ENCODE results near the gene MRPS5. TPM values are rescaled to one million over a fixed set of nuclear protein-coding genes. Genes with fewer than 3 reads are reported as not detected.

Gene MRPS5
- total and polyA plus RNA-seq, 5 donors from 2014 or later: 31.2 to 46.4 (median 41.5) TPM

GRCh38 chr2:95047629-95048510 lies 73.7 kb downstream of the MRPS5 start:
- H3K27ac ChIP-seq (ENCODE audit: insufficient read depth, low read length, poor library complexity, severe bottlenecking): peak overlapping the region; percentile 10
- no peaks in the 10 kb centered on the region for H3K27me3 Mint-ChIP-seq
- H3K27ac Mint-ChIP-seq: peak overlapping the region; percentile 35 to 63 (median 63)
- no peaks in the 10 kb centered on the region for H3K9me3 ChIP-seq (ENCODE audit: control insufficient read depth in 2 of 2, low read length in 2 of 2)
- no peak overlapping the region for H3K4me3 ChIP-seq (ENCODE audit: low read depth, low read length)
- peaks cover 36% of the 10 kb centered on the region for H3K4me1 ChIP-seq (ENCODE audit: control insufficient read depth, insufficient read depth, low read length, poor library complexity, severe bottlenecking)
- peaks cover 43% of the 10 kb centered on the region for H3K36me3 Mint-ChIP-seq
- peaks cover 10 to 90% (median 21%) of the 10 kb centered on the region in 4 donors for H3K4me1 Mint-ChIP-seq
- DNase-seq: no peak
- H3K36me3 ChIP-seq (ENCODE audit: control insufficient read depth, insufficient read depth, low read length): peaks cover 25% of the 10 kb centered on the region
- no peak overlapping the region for H3K4me3 Mint-ChIP-seq
- H3K9me3 Mint-ChIP-seq: no peaks in the 10 kb centered on the region
- no peak for ATAC-seq (ENCODE audit: low read depth in 2 of 2)
- no peaks in the 10 kb centered on the region for H3K27me3 ChIP-seq (ENCODE audit: control insufficient read depth, insufficient read depth, low read length)

- DNase-seq: no peak
- Histone ChIP-seq H3K9me3 (ENCODE audit: control insufficient read depth in 2 of 2, low read length in 2 of 2) (no peaks in the 10 kb centered on the region), H3K36me3 (ENCODE audit: control insufficient read depth, insufficient read depth, low read length) (peaks cover 12% of the 10 kb centered on the region), H3K4me3 (ENCODE audit: low read depth, low read length) (no peak overlapping the region), H3K27me3 (ENCODE audit: control insufficient read depth, insufficient read depth, low read length) (no peaks in the 10 kb centered on the region), H3K27ac (ENCODE audit: insufficient read depth, low read length, poor library complexity, severe bottlenecking) (no peak overlapping the region), H3K4me1 (ENCODE audit: control insufficient read depth, insufficient read depth, low read length, poor library complexity, severe bottlenecking) (peaks cover 48% of the 10 kb centered on the region)
- H3K4me1 Mint-ChIP-seq: peaks cover 9 to 90% (median 26%) of the 10 kb centered on the region in 4 donors
- peaks cover 35% of the 10 kb centered on the region for H3K36me3 Mint-ChIP-seq
- no peak for ATAC-seq (ENCODE audit: low read depth in 2 of 2)
- no peaks in the 10 kb centered on the region for H3K9me3 Mint-ChIP-seq
- no peak overlapping the region for H3K4me3 Mint-ChIP-seq
- no peaks in the 10 kb centered on the region for H3K27me3 Mint-ChIP-seq
- peak overlapping the region; percentile 35 to 90 (median 63) for H3K27ac Mint-ChIP-seq
Observed at GRCh38 chr2:95046371-95047112, 75.1 kb downstream of the MRPS5 start.

GRCh38 chr2:95044601-95045000 lies 77.0 kb downstream of the MRPS5 start:
- peaks cover 10 to 93% (median 28%) of the 10 kb centered on the region in 4 donors for H3K4me1 Mint-ChIP-seq
- no peak overlapping the region for H3K27ac ChIP-seq (ENCODE audit: insufficient read depth, low read length, poor library complexity, severe bottlenecking)
- H3K27me3 Mint-ChIP-seq: no peaks in the 10 kb centered on the region
- ATAC-seq (ENCODE audit: low read depth in 2 of 2) (no peak), DNase-seq (no peak)
- H3K4me3 Mint-ChIP-seq: no peak overlapping the region
- peak overlapping the region; percentile 22 to 69 (median 27) for H3K27ac Mint-ChIP-seq
- H3K36me3 Mint-ChIP-seq: peaks cover 18% of the 10 kb centered on the region
- H3K4me1 ChIP-seq (ENCODE audit: control insufficient read depth, insufficient read depth, low read length, poor library complexity, severe bottlenecking): peaks cover 49% of the 10 kb centered on the region
- no peaks in the 10 kb centered on the region for H3K9me3 ChIP-seq (ENCODE audit: control insufficient read depth in 2 of 2, low read length in 2 of 2)
- no peaks in the 10 kb centered on the region for H3K9me3 Mint-ChIP-seq
- no peak overlapping the region for H3K4me3 ChIP-seq (ENCODE audit: low read depth, low read length)
- peaks cover 3% of the 10 kb centered on the region for H3K36me3 ChIP-seq (ENCODE audit: control insufficient read depth, insufficient read depth, low read length)
- no peaks in the 10 kb centered on the region for H3K27me3 ChIP-seq (ENCODE audit: control insufficient read depth, insufficient read depth, low read length)

GRCh38 chr2:95043300-95044093 lies 78.1 kb downstream of the MRPS5 start:
- no peak overlapping the region for H3K27ac ChIP-seq (ENCODE audit: insufficient read depth, low read length, poor library complexity, severe bottlenecking)
- no peaks in the 10 kb centered on the region for H3K27me3 ChIP-seq (ENCODE audit: control insufficient read depth, insufficient read depth, low read length)
- H3K27me3 Mint-ChIP-seq: no peaks in the 10 kb centered on the region
- peak overlapping the region; percentile 57 to 72 (median 68) for H3K27ac Mint-ChIP-seq
- H3K36me3 Mint-ChIP-seq: peaks cover 22% of the 10 kb centered on the region
- no peaks in the 10 kb centered on the region for H3K9me3 Mint-ChIP-seq
- H3K9me3 ChIP-seq (ENCODE audit: control insufficient read depth in 2 of 2, low read length in 2 of 2): no peaks in the 10 kb centered on the region
- DNase-seq (no peak), ATAC-seq (ENCODE audit: low read depth in 2 of 2) (peak in 1 of 2 donors; percentile 9)
- peaks cover 3% of the 10 kb centered on the region for H3K36me3 ChIP-seq (ENCODE audit: control insufficient read depth, insufficient read depth, low read length)
- H3K4me1 Mint-ChIP-seq: peaks cover 10 to 98% (median 30%) of the 10 kb centered on the region in 4 donors
- peak overlapping the region in 1 of 4 donors; percentile 67 for H3K4me3 Mint-ChIP-seq
- H3K4me1 ChIP-seq (ENCODE audit: control insufficient read depth, insufficient read depth, low read length, poor library complexity, severe bottlenecking): peaks cover 44% of the 10 kb centered on the region
- no peak overlapping the region for H3K4me3 ChIP-seq (ENCODE audit: low read depth, low read length)

- peaks cover 10 to 99% (median 34%) of the 10 kb centered on the region in 4 donors for H3K4me1 Mint-ChIP-seq
- peak overlapping the region; percentile 57 to 72 (median 68) for H3K27ac Mint-ChIP-seq
- H3K4me3 Mint-ChIP-seq: peak overlapping the region in 3 of 4 donors; percentile 20 to 69 (median 67)
- Histone ChIP-seq H3K4me3 (ENCODE audit: low read depth, low read length) (no peak overlapping the region), H3K4me1 (ENCODE audit: control insufficient read depth, insufficient read depth, low read length, poor library complexity, severe bottlenecking) (peaks cover 36% of the 10 kb centered on the region), H3K27ac (ENCODE audit: insufficient read depth, low read length, poor library complexity, severe bottlenecking) (peak overlapping the region; percentile 50), H3K36me3 (ENCODE audit: control insufficient read depth, insufficient read depth, low read length) (peaks cover 3% of the 10 kb centered on the region), H3K9me3 (ENCODE audit: control insufficient read depth in 2 of 2, low read length in 2 of 2) (no peaks in the 10 kb centered on the region), H3K27me3 (ENCODE audit: control insufficient read depth, insufficient read depth, low read length) (no peaks in the 10 kb centered on the region)
- DNase-seq (no peak), ATAC-seq (ENCODE audit: low read depth in 2 of 2) (no peak)
- H3K9me3 Mint-ChIP-seq: peaks cover 0 to 2% (median 0%) of the 10 kb centered on the region in 7 donors
- peaks cover 29% of the 10 kb centered on the region for H3K36me3 Mint-ChIP-seq
- no peaks in the 10 kb centered on the region for H3K27me3 Mint-ChIP-seq
Observed at GRCh38 chr2:95042472-95043271, 78.9 kb downstream of the MRPS5 start.

GRCh38 chr2:95041824-95042442 lies 79.7 kb downstream of the MRPS5 start:
- ATAC-seq (ENCODE audit: low read depth in 2 of 2): no peak
- Mint-ChIP-seq H3K9me3 (peaks cover 0 to 5% (median 0%) of the 10 kb centered on the region in 7 donors), H3K4me3 (peak overlapping the region in 2 of 4 donors; percentile 49 to 69), H3K27ac (peak overlapping the region; percentile 18 to 88 (median 80)), H3K36me3 (peaks cover 37% of the 10 kb centered on the region), H3K27me3 (no peaks in the 10 kb centered on the region), H3K4me1 (peaks cover 10 to 99% (median 36%) of the 10 kb centered on the region in 4 donors)
- H3K27ac ChIP-seq (ENCODE audit: insufficient read depth, low read length, poor library complexity, severe bottlenecking): peak overlapping the region; percentile 50
- peaks cover 3% of the 10 kb centered on the region for H3K36me3 ChIP-seq (ENCODE audit: control insufficient read depth, insufficient read depth, low read length)
- no peaks in the 10 kb centered on the region for H3K9me3 ChIP-seq (ENCODE audit: control insufficient read depth in 2 of 2, low read length in 2 of 2)
- no peak for DNase-seq
- H3K4me3 ChIP-seq (ENCODE audit: low read depth, low read length): no peak overlapping the region
- H3K27me3 ChIP-seq (ENCODE audit: control insufficient read depth, insufficient read depth, low read length): no peaks in the 10 kb centered on the region
- H3K4me1 ChIP-seq (ENCODE audit: control insufficient read depth, insufficient read depth, low read length, poor library complexity, severe bottlenecking): peaks cover 30% of the 10 kb centered on the region

All from CD4-positive, CD25-positive, alpha-beta regulatory T cell (primary cell).